HG03521 (cell line): ENCODE results near the gene PLSCR1.
A peak's percentile ranks its signal among the peaks of the same experiment; 100 is the strongest.
"Not testable (repeated sequence)": the region's sequence is repeated elsewhere in the genome, so short reads cannot be mapped to it uniquely, and the experiment has no call there.

Source experiments
- ATAC-seq: cut with Tn5 transposase; IDR thresholded peaks from one replicate; pipeline ENCODE4 v1.9.1; 2021; ENCODE audit warnings: mild to moderate bottlenecking, moderate library complexity; ENCODE audit not compliant: unreplicated experiment

PLSCR1 gene

DNA sequence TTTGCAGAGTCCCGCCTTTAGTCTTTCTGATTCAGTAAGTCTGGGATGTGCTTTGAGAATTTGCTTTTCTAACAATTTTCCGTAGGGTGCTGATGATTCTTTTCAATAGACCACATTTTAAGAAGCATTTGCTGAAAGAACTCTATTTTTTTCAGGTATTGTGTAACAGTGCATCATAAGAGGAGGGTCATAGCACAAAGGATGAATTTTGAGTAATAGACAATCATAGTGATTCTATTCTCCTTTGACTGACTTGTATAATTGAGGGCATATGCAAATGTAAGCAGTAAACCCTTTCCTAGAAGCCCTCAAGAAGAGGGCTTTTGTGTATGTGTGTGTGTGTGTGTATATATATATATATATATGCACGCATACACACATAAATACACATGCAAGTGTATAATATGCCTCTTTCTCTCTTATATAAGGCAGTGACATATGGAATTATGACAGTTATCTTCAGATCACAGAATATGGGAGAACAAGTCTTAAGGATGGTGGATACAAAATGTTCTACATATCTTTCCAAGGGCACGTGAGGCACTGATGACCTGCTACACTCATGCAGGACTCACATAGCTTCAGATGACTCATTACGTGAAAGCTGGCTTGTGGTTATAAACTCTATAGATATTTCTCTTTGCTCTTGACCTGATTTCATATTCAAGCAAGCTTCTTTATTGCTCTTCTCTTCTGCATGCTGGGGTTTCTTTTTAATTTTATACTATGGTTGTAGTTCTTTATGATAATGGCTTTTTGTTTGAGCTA, 6.5 kb upstream of the PLSCR1 start:
- peak; percentile 95 for ATAC-seq

GRCh38 chr3:146550070-146550615, 5.7 kb upstream of the PLSCR1 start:
- no peak for ATAC-seq

GRCh38 chr3:146547235-146547835, 2.9 kb upstream of the PLSCR1 start:
- ATAC-seq = no peak

DNA sequence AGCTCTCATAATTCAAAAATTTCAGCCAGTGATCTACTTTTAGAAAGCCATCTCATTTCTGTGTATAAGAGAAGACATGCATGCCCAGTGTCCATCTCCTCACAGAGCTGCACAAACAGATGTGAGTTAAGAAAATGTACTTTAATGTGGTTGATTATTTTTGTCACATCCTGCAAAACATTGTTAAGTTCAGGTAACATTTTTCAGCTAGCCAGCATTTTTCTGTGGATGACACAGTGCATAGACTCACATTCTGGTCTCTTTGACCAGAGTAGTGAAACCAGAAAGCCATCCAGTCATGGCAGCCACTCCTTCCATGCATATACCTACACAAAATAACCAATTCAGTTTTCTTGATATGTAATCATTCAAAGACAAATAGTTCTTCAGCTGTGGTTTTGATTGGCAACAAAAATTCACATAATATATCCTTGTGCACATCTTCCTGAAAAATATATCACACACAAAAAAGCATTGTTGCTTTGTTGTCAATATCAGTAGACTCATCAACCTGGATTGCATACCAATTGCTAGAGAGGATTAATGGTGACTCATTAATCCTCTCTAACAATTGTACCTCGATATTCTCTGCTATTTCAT, 2.1 kb upstream of the PLSCR1 start:
- ATAC-seq = no peak

GRCh38 chr3:146544929-146545528, 622 bp upstream of the PLSCR1 start:
- no peak for ATAC-seq

- ATAC-seq = peak; percentile 13
Observed at GRCh38 chr3:146543461-146544001, 876 bp downstream of the PLSCR1 start.

DNA sequence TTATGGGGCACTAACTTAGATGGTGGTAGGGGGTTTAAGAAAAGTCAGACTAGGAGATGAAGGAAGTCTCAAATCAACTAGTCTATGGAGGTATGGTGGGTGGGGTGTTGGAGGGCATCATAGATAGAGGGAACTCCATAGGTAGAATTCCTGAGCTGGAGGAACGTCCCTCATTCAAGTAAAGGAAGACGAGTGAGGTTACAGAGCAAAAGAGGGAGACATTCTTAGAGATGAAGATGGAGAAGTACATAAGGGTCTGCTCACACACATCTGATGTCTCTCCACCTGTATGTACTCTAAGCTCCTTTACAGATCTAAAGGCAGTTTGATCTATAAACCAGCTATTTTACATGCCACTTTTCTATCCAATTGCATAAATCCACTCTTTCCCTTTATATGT, 1.4 kb downstream of the PLSCR1 start:
- ATAC-seq = no peak

GRCh38 chr3:146542179-146542578, 2.2 kb downstream of the PLSCR1 start:
- ATAC-seq = no peak

DNA sequence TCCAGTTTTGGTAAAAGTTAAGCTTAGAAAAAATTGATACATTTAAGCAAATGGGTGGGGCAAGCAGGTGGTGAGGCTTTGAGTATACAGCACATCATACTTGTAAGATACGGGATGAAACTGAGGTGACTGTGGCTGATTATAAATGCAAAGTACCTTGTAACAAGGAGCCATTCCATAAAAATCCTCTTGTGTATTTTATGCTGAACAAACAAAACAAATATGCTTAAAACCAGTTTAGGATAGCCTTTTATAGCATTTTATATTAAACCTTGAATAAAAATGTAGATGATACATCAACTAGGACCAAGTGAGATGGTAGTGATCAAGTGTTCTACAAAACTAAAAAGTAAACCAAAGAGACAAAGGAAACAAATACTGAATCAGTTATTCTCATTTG, 3.4 kb downstream of the PLSCR1 start:
- ATAC-seq = no peak

- ATAC-seq = no peak
Observed at GRCh38 chr3:146540236-146540635, 4.2 kb downstream of the PLSCR1 start.

GRCh38 chr3:146539315-146539714, 5.1 kb downstream of the PLSCR1 start:
- no peak for ATAC-seq

GRCh38 chr3:146537603-146538002, 6.8 kb downstream of the PLSCR1 start:
- no peak for ATAC-seq

GRCh38 chr3:146536681-146537080, 7.7 kb downstream of the PLSCR1 start:
- no peak for ATAC-seq

GRCh38 chr3:146532406-146532805, 12.0 kb downstream of the PLSCR1 start:
- ATAC-seq = no peak

DNA sequence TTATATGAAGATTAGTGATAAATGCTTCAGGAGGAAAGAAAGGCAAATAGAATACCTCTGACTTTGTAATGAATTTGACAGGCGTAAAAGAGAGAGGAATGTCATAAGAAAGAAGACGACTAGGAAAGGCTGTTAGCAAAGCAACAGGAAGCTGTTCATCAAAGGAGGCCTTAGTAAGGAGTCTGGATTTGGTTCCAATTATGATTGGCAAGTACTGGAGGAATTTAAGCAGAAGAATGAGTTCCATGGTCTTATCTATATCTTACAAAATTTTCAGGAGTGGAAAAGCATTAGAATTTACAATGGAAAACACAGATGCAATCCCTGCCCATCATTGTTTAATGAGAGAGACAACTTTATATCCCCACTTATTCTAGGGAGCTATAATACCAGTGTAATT, 13.8 kb downstream of the PLSCR1 start:
- no peak for ATAC-seq

- no peak for ATAC-seq
Observed at GRCh38 chr3:146529021-146529420, 15.4 kb downstream of the PLSCR1 start.

GRCh38 chr3:146524961-146525360, 19.4 kb downstream of the PLSCR1 start:
- no peak for ATAC-seq

DNA sequence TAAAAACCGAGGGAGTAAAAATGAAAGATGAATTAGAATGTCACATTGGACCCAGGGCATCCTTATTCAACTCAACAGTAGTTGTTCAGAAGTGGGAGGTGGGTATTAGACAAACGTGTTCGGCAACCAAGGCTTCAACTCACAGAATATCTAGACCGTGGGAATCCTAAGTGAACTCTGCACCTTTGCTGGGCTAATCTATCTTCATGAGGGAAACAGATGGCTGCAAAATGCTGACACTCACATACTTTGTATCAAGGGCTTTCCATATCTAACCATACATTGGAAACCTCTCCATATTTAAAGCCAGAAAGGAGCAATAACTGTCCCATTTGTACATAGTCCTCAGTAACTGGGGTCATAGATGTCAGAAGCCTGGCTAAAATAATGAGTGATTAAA, 20.9 kb downstream of the PLSCR1 start:
- no peak for ATAC-seq

GRCh38 chr3:146522174-146523158, 21.9 kb downstream of the PLSCR1 start:
- ATAC-seq = not testable (repeated sequence)

- no peak for ATAC-seq
Observed at GRCh38 chr3:146521394-146521793, 23.0 kb downstream of the PLSCR1 start.
